NCI-H446 (cell line): ENCODE data around the gene TAB2.
"Not testable (repeated sequence)": the region's sequence is repeated elsewhere in the genome, so short reads cannot be mapped to it uniquely, and the experiment has no call there.

Experiments used
- DNase-seq, 2 experiments: peaks; one replicate each; lab custom pipeline; 2025; lab: John Stamatoyannopoulos, UW

TAB2 gene

GRCh38 chr6:149444360-149445094 is 127.0 kb downstream of the TAB2 start:
- DNase-seq = not testable (repeated sequence)

- no peak for DNase-seq
Measured at GRCh38 chr6:149445095-149445466, 127.6 kb downstream of the TAB2 start.

GRCh38 chr6:149445573-149445972 is 128.1 kb downstream of the TAB2 start:
- DNase-seq = peak in 1 of 2 experiments; percentile 30

GRCh38 chr6:149446791-149447376 is 129.4 kb downstream of the TAB2 start:
- DNase-seq = no peak

GRCh38 chr6:149448821-149449453 is 131.4 kb downstream of the TAB2 start:
- no peak for DNase-seq

GRCh38 chr6:149449831-149450678 is 132.5 kb downstream of the TAB2 start:
- DNase-seq = no peak

GRCh38 chr6:149450679-149451375 is 133.3 kb downstream of the TAB2 start:
- no peak for DNase-seq

- DNase-seq = no peak
Measured at GRCh38 chr6:149451376-149452036, 134.0 kb downstream of the TAB2 start.

GRCh38 chr6:149452037-149452939 is 134.8 kb downstream of the TAB2 start:
- no peak for DNase-seq

GRCh38 chr6:149453597-149454345 is 136.3 kb downstream of the TAB2 start:
- no peak for DNase-seq

GRCh38 chr6:149454346-149454848 is 136.9 kb downstream of the TAB2 start:
- DNase-seq = no peak

- no peak for DNase-seq
Measured at GRCh38 chr6:149455031-149455732, 137.7 kb downstream of the TAB2 start.

- no peak for DNase-seq
Measured at GRCh38 chr6:149456311-149457021, 139.0 kb downstream of the TAB2 start.

- no peak for DNase-seq
Measured at GRCh38 chr6:149457316-149457884, 139.9 kb downstream of the TAB2 start.

- DNase-seq = no peak
Measured at GRCh38 chr6:149458196-149458595, 140.7 kb downstream of the TAB2 start.

GRCh38 chr6:149458806-149459205 is 141.3 kb downstream of the TAB2 start:
- DNase-seq = no peak

- DNase-seq = no peak
Measured at GRCh38 chr6:149459761-149460160, 142.2 kb downstream of the TAB2 start.

- not testable (repeated sequence) for DNase-seq
Measured at GRCh38 chr6:149460249-149460648, 142.7 kb downstream of the TAB2 start.
